HepG2 (cell line): ENCODE results near the gene TMEM125. TPM values are rescaled to one million over a fixed set of nuclear protein-coding genes. Genes with fewer than 3 reads are reported as not detected.

ENCODE experiments used
- CREB1 ChIP-seq, 2 experiments: fragments of 450-650 bp in 1 of 2; IDR thresholded peaks; 2 replicates each; pipeline ENCODE4 v1.6.1; 2016 to 2017; ENCODE audit warnings: control low read depth in 1 of 2, mild to moderate bottlenecking in 1 of 2, missing compliant biosample characterization in 1 of 2, missing genetic modification characterization in 1 of 2
- ELF1 ChIP-seq: sonication (generic); formaldehyde crosslinking; IDR thresholded peaks from 2 replicates; pipeline ENCODE4 v1.4.0; 2020; ENCODE audit warnings: missing genetic modification reagents
- GATAD2A ChIP-seq: IDR thresholded peaks from 2 replicates; pipeline ENCODE4 v1.6.1; 2016
- HMG20A ChIP-seq: IDR thresholded peaks from 2 replicates; pipeline ENCODE4 v1.6.1; 2016; ENCODE audit warnings: borderline replicate concordance
- HNRNPLL ChIP-seq: fragments of 200-400 bp; formaldehyde crosslinking; IDR thresholded peaks from 2 replicates; pipeline ENCODE4 v1.6.1; 2017; ENCODE audit warnings: mild to moderate bottlenecking, low read depth, low read length; ENCODE audit not compliant: poor library complexity, severe bottlenecking
- MTA1 ChIP-seq: sonication (generic); formaldehyde crosslinking; IDR thresholded peaks from 2 replicates; pipeline ENCODE4 v1.4.0; 2020; ENCODE audit warnings: missing genetic modification reagents, mild to moderate bottlenecking, borderline replicate concordance
- MTF1 ChIP-seq: sonication (generic); formaldehyde crosslinking; IDR thresholded peaks from 2 replicates; pipeline ENCODE4 v1.5.0; 2020; ENCODE audit warnings: missing genetic modification reagents
- PHF8 ChIP-seq: sonication (generic); formaldehyde crosslinking; IDR thresholded peaks from 2 replicates; pipeline ENCODE4 v1.5.0; 2020; ENCODE audit warnings: missing genetic modification reagents
- SCMH1 ChIP-seq: sonication (generic); formaldehyde crosslinking; IDR thresholded peaks from 2 replicates; pipeline ENCODE4 v1.9.0; 2021; ENCODE audit warnings: missing genetic modification reagents, mild to moderate bottlenecking, borderline replicate concordance
- SNAI1 ChIP-seq: sonication (generic); formaldehyde crosslinking; IDR thresholded peaks from 2 replicates; pipeline ENCODE4 v1.5.0; 2020; ENCODE audit warnings: mild to moderate bottlenecking, missing genetic modification reagents, borderline replicate concordance
- SP5 ChIP-seq: IDR thresholded peaks from 2 replicates; pipeline ENCODE4 v1.6.1; 2016; ENCODE audit warnings: low read depth, borderline replicate concordance
- ZFX ChIP-seq: sonication (generic); formaldehyde crosslinking; IDR thresholded peaks from 2 replicates; pipeline ENCODE4 v1.4.0; 2020; ENCODE audit warnings: mild to moderate bottlenecking, low read depth, missing genetic modification reagents, moderate library complexity
- ZNF101 ChIP-seq: sonication (generic); formaldehyde crosslinking; IDR thresholded peaks from 2 replicates; pipeline ENCODE4 v1.4.0; 2020; ENCODE audit warnings: mild to moderate bottlenecking, low read depth, missing genetic modification reagents, borderline replicate concordance
- ZNF383 ChIP-seq: sonication (generic); formaldehyde crosslinking; IDR thresholded peaks from 2 replicates; pipeline ENCODE4 v1.4.0; 2020; ENCODE audit warnings: missing genetic modification reagents, mild to moderate bottlenecking, borderline replicate concordance
- ZNF501 ChIP-seq: sonication (generic); formaldehyde crosslinking; IDR thresholded peaks from 2 replicates; pipeline ENCODE4 v1.5.1; 2020; ENCODE audit warnings: mild to moderate bottlenecking, moderate library complexity, missing genetic modification reagents
- polyA plus RNA-seq, 8 experiments: library from polyadenylated mRNA; depleted of rRNA in 3 of 8; stranded (reverse) in 7 of 8; unstranded in 1 of 8; fragments of >200 nt; fragmentation: Illumina TruSeq in 4 of 8; extraction: Trizol in 4 of 8; gene quantifications; 2 replicates each; pipeline versions ENCODE4 v1.2.1 to v1.2.3, GENCODE V29; 2011 to 2016; ENCODE audit warnings: low read depth in 4 of 8, missing spikeins in 1 of 8, mixed read lengths in 1 of 8; ENCODE audit not compliant: insufficient read depth in 1 of 8
- total RNA-seq, 5 experiments: library from RNA; depleted of rRNA; stranded (reverse); fragments of >200 nt; fragmentation: Illumina TruSeq; extraction: Trizol; gene quantifications; 2 replicates each; pipeline ENCODE4 v1.2.3, GENCODE V29; 2016; ENCODE audit warnings: low read depth in 1 of 5
- TF ChIP-seq, protein P1 (sequence below): sonication (generic); formaldehyde crosslinking; IDR thresholded peaks from 2 replicates; pipeline ENCODE4 v1.8.0; 2022; ENCODE audit warnings: mild to moderate bottlenecking, missing genetic modification reagents, moderate library complexity
- TF ChIP-seq, protein P2 (sequence below): sonication (generic); formaldehyde crosslinking; IDR thresholded peaks from 2 replicates; pipeline ENCODE4 v1.4.0; 2020; ENCODE audit warnings: mild to moderate bottlenecking, missing genetic modification reagents, borderline replicate concordance
- TF ChIP-seq, protein P3 (sequence below): sonication (generic); formaldehyde crosslinking; IDR thresholded peaks from 2 replicates; pipeline ENCODE4 v1.9.0; 2022; ENCODE audit warnings: missing genetic modification reagents, mild to moderate bottlenecking, borderline replicate concordance
- TF ChIP-seq, protein P4 (sequence below): sonication (generic); formaldehyde crosslinking; IDR thresholded peaks from 2 replicates; pipeline ENCODE4 v1.4.0; 2020; ENCODE audit warnings: missing genetic modification reagents
- TF ChIP-seq, protein P5 (sequence below): sonication (generic); formaldehyde crosslinking; IDR thresholded peaks from 2 replicates; pipeline ENCODE4 v1.9.0; 2022; ENCODE audit warnings: low read depth, missing genetic modification reagents

The TMEM125 gene
- total and polyA plus RNA-seq, 2 of the 13 experiments (the other 11 are each of a cell fraction or from before 2014, with no cell fraction given) = 0.03 TPM; not detected in 1

DNA sequence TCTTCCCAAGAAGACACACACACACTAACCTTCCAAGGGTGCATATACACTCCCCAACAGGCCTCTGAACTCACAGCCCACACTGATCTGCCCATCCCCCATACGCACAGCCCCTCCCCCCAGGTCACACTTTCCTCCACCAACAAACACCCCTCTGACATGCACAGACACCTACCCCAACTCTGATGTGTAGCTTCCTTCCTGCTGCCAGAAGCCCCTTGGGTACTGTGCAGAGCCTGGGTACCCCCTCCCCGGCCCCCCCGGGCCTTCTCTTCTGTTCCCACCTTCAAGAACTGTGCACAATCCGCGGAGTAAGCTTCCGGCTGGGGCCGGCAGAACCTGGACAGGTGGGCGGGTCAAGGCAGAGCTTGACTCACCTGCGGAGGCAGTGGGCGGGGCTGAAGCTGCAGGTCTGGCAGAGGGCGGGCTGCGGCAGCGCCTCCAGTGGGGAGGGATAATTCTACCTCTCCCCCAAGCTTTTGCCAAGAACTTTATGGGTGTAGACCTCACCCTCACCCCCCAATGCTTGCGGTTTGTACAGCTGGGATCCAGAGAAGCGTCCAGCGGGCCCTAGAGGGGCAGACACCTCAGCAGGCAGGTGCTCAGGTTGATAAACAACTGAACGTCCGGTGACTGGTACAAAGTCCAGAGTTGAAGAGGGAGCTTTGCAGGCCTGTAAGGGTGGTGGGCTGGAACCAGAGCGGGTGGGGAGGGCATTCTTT lies 15.6 kb downstream of the TMEM125 start, which contains the start of gene C1orf210 (continued):
- TF ChIP-seq SNAI1 = peak; percentile 83; the same call in 1 of the 2 replicates
- peak; percentile 63; the same call in 1 of the 2 replicates for TF ChIP-seq ZFX (CRISPR knock-in tag)
- TF ChIP-seq, protein P1, sequence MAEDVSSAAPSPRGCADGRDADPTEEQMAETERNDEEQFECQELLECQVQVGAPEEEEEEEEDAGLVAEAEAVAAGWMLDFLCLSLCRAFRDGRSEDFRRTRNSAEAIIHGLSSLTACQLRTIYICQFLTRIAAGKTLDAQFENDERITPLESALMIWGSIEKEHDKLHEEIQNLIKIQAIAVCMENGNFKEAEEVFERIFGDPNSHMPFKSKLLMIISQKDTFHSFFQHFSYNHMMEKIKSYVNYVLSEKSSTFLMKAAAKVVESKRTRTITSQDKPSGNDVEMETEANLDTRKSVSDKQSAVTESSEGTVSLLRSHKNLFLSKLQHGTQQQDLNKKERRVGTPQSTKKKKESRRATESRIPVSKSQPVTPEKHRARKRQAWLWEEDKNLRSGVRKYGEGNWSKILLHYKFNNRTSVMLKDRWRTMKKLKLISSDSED (CRISPR knock-in tag) = no peak
- no peak for TF ChIP-seq ELF1
- TF ChIP-seq, protein P2, sequence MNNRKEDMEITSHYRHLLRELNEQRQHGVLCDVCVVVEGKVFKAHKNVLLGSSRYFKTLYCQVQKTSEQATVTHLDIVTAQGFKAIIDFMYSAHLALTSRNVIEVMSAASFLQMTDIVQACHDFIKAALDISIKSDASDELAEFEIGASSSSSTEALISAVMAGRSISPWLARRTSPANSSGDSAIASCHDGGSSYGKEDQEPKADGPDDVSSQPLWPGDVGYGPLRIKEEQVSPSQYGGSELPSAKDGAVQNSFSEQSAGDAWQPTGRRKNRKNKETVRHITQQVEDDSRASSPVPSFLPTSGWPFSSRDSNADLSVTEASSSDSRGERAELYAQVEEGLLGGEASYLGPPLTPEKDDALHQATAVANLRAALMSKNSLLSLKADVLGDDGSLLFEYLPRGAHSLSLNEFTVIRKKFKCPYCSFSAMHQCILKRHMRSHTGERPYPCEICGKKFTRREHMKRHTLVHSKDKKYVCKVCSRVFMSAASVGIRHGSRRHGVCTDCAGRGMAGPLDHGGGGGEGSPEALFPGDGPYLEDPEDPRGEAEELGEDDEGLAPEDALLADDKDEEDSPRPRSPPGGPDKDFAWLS (CRISPR knock-in tag) = no peak
- peak; percentile 35 for TF ChIP-seq GATAD2A (CRISPR knock-in tag)
- peak; percentile 63; the same call in 1 of the 2 replicates for TF ChIP-seq ZNF501 (CRISPR knock-in tag)
- TF ChIP-seq ZNF101 (CRISPR knock-in tag) = no peak
- peak; percentile 32; the same call in 1 of the 2 replicates for TF ChIP-seq PHF8 (CRISPR knock-in tag)
- TF ChIP-seq HMG20A = peak; percentile 31; the same call in 1 of the 2 replicates
- peak; percentile 39 for TF ChIP-seq HNRNPLL
- TF ChIP-seq MTA1 (CRISPR knock-in tag) = peak; percentile 49; the same call in 1 of the 2 replicates
- no peak for TF ChIP-seq SCMH1 (CRISPR knock-in tag)
- TF ChIP-seq, protein P3, sequence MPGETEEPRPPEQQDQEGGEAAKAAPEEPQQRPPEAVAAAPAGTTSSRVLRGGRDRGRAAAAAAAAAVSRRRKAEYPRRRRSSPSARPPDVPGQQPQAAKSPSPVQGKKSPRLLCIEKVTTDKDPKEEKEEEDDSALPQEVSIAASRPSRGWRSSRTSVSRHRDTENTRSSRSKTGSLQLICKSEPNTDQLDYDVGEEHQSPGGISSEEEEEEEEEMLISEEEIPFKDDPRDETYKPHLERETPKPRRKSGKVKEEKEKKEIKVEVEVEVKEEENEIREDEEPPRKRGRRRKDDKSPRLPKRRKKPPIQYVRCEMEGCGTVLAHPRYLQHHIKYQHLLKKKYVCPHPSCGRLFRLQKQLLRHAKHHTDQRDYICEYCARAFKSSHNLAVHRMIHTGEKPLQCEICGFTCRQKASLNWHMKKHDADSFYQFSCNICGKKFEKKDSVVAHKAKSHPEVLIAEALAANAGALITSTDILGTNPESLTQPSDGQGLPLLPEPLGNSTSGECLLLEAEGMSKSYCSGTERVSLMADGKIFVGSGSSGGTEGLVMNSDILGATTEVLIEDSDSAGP (CRISPR knock-in tag) = peak; percentile 31; the same call in 1 of the 2 replicates
- no peak for TF ChIP-seq MTF1 (CRISPR knock-in tag)
- TF ChIP-seq ZNF383 (CRISPR knock-in tag) = no peak
- TF ChIP-seq, protein P4, sequence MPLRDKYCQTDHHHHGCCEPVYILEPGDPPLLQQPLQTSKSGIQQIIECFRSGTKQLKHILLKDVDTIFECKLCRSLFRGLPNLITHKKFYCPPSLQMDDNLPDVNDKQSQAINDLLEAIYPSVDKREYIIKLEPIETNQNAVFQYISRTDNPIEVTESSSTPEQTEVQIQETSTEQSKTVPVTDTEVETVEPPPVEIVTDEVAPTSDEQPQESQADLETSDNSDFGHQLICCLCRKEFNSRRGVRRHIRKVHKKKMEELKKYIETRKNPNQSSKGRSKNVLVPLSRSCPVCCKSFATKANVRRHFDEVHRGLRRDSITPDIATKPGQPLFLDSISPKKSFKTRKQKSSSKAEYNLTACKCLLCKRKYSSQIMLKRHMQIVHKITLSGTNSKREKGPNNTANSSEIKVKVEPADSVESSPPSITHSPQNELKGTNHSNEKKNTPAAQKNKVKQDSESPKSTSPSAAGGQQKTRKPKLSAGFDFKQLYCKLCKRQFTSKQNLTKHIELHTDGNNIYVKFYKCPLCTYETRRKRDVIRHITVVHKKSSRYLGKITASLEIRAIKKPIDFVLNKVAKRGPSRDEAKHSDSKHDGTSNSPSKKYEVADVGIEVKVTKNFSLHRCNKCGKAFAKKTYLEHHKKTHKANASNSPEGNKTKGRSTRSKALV = no peak
- TF ChIP-seq SP5 (CRISPR knock-in tag) = peak; percentile 61; the same call in 1 of the 2 replicates
- TF ChIP-seq, protein P5, sequence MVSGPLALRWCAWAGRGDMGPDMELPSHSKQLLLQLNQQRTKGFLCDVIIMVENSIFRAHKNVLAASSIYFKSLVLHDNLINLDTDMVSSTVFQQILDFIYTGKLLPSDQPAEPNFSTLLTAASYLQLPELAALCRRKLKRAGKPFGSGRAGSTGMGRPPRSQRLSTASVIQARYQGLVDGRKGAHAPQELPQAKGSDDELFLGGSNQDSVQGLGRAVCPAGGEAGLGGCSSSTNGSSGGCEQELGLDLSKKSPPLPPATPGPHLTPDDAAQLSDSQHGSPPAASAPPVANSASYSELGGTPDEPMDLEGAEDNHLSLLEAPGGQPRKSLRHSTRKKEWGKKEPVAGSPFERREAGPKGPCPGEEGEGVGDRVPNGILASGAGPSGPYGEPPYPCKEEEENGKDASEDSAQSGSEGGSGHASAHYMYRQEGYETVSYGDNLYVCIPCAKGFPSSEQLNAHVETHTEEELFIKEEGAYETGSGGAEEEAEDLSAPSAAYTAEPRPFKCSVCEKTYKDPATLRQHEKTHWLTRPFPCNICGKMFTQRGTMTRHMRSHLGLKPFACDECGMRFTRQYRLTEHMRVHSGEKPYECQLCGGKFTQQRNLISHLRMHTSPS (CRISPR knock-in tag) = no peak
- TF ChIP-seq CREB1 (IDR thresholded peaks at IDR 0.05) = no peak
- peak; percentile 63 for TF ChIP-seq CREB1 (CRISPR knock-in tag; IDR thresholded peaks at IDR 0.05)
